Endothelial cell of umbilical vein (primary cell): ENCODE results near the gene RAD51B. TPM values are rescaled to one million over a fixed set of nuclear protein-coding genes. Genes with fewer than 3 reads are reported as not detected.

ENCODE experiments used
- BruUV-seq: library from RNA; stranded (reverse); fragments of 400-500 nt; replicated peaks from 2 replicates; lab custom pipeline; 2021; lab: Mats Ljungman, UMichigan
- CTCF ChIA-PET: fragments of 300-600, 350-600 bp; sonication (Branson Sonifier 250); formaldehyde crosslinking; loops from one replicate; lab custom pipeline; 2021; ENCODE audit warnings: antibody characterized with exemption, inconsistent platforms; lab: Charles Lee
- POLR2A ChIA-PET: fragments of 300-600, 350-600 bp; sonication (Branson Sonifier 250); formaldehyde crosslinking; loops from one replicate; lab custom pipeline; 2021; ENCODE audit warnings: antibody characterized with exemption, inconsistent platforms; lab: Charles Lee
- DNase-seq: peaks from one replicate; pipeline ENCODE4 v3.0.0-alpha.2; 2011; ENCODE audit warnings: low read depth, low spot score
- FAIRE-seq: peaks from 2 replicates; lab custom pipeline; 2011; peaks lifted over from hg19 to GRCh38; lab: Jason Lieb, UNC
- H2AFZ ChIP-seq: 2 replicates; pipeline ENCODE4 v1.6.0; 2012; ENCODE audit warnings: low read depth, low read length, control low read depth, inconsistent platforms
- H3K27ac ChIP-seq: 2 replicates; pipeline ENCODE4 v1.5.1; 2011; ENCODE audit warnings: low read depth, mild to moderate bottlenecking, control low read depth, low read length, moderate library complexity; ENCODE audit not compliant: insufficient read depth
- H3K27me3 ChIP-seq, 2 experiments: 2 replicates each; pipeline versions ENCODE4 v1.6.0 to v1.6.1; 2011; ENCODE audit warnings: low read length in 2 of 2, mixed read lengths in 1 of 2; ENCODE audit not compliant: control insufficient read depth in 2 of 2, insufficient read depth in 2 of 2
- H3K36me3 ChIP-seq, 2 experiments: 2 replicates in 1 of 2; 3 replicates in 1 of 2; pipeline ENCODE4 v1.5.1; 2011; ENCODE audit warnings: low read length in 2 of 2, mild to moderate bottlenecking in 1 of 2, moderate library complexity in 1 of 2; ENCODE audit not compliant: control insufficient read depth in 2 of 2, insufficient read depth in 2 of 2; ENCODE audit errors: extremely low read depth in 1 of 2
- H3K4me1 ChIP-seq: 3 replicates; pipeline ENCODE4 v1.5.1; 2011; ENCODE audit warnings: mild to moderate bottlenecking, low read length; ENCODE audit not compliant: control insufficient read depth, insufficient read depth; ENCODE audit errors: extremely low read depth
- H3K4me2 ChIP-seq: 2 replicates; pipeline ENCODE4 v1.6.1; 2011; ENCODE audit warnings: low read length, control low read depth, mixed read lengths; ENCODE audit not compliant: insufficient read depth
- H3K4me3 ChIP-seq, 3 experiments: fragments of 200-600 bp in 1 of 3; sonication (generic), shearing (Covaris generic) in 1 of 3; replicated peaks in 1 of 3; 2 replicates each; pipeline ENCODE4 v1.5.1; 2011 to 2016; ENCODE audit warnings: control low read depth in 3 of 3, low read length in 3 of 3, mild to moderate bottlenecking in 2 of 3, inconsistent platforms in 1 of 3, low read depth in 1 of 3, moderate library complexity in 1 of 3; ENCODE audit not compliant: insufficient read depth in 1 of 3
- H3K79me2 ChIP-seq: 2 replicates; pipeline ENCODE4 v1.6.0; 2012; ENCODE audit warnings: low read length, inconsistent platforms; ENCODE audit not compliant: control insufficient read depth, insufficient read depth
- H3K9ac ChIP-seq: replicated peaks from 2 replicates; pipeline ENCODE3; 2011; ENCODE audit warnings: low read length, control low read depth; ENCODE audit not compliant: insufficient read depth; ENCODE audit errors: extremely low read depth
- H3K9me1 ChIP-seq: replicated peaks from 3 replicates; pipeline ENCODE4 v1.6.0; 2011; ENCODE audit warnings: mild to moderate bottlenecking, low read length; ENCODE audit not compliant: control insufficient read depth, insufficient read depth; ENCODE audit errors: extremely low read depth
- H3K9me3 ChIP-seq: replicated peaks from 2 replicates; pipeline ENCODE4 v1.5.1; 2012; ENCODE audit warnings: low read length, inconsistent platforms; ENCODE audit not compliant: control insufficient read depth, insufficient read depth
- H4K20me1 ChIP-seq: replicated peaks from 2 replicates; pipeline ENCODE3; 2011; ENCODE audit warnings: mild to moderate bottlenecking, low read length; ENCODE audit not compliant: control insufficient read depth, insufficient read depth; ENCODE audit errors: extremely low read depth
- EZH2 ChIP-seq: IDR thresholded peaks from 2 replicates; pipeline ENCODE4 v1.6.1; 2012; ENCODE audit warnings: borderline replicate concordance, low read depth, mild to moderate bottlenecking, moderate library complexity, low read length, inconsistent platforms; ENCODE audit not compliant: severe bottlenecking
- FOS ChIP-seq: IDR thresholded peaks from 2 replicates; pipeline ENCODE4 v1.6.1; 2011; ENCODE audit warnings: mild to moderate bottlenecking, low read length, moderate library complexity, borderline replicate concordance; ENCODE audit not compliant: insufficient read depth
- GATA2 ChIP-seq: IDR thresholded peaks from 2 replicates; pipeline ENCODE4 v1.7.0; 2011; ENCODE audit warnings: low read depth, mild to moderate bottlenecking, moderate library complexity, mixed read lengths, low read length; ENCODE audit not compliant: insufficient read length, insufficient read depth
- JUN ChIP-seq: IDR thresholded peaks from 2 replicates; pipeline ENCODE4 v1.6.1; 2011; ENCODE audit warnings: borderline replicate concordance, low read depth; ENCODE audit not compliant: insufficient read length, insufficient read depth
- MAX ChIP-seq: IDR thresholded peaks from 2 replicates; pipeline ENCODE4 v1.6.1; 2011; ENCODE audit not compliant: insufficient read depth, insufficient read length
- MYC ChIP-seq: IDR thresholded peaks from one replicate; pipeline ENCODE4 v1.6.1; 2011; ENCODE audit warnings: mild to moderate bottlenecking, low read depth, low read length
- POLR2A ChIP-seq: IDR thresholded peaks from 2 replicates; pipeline ENCODE4 v1.6.1; 2012; ENCODE audit warnings: low read depth, mild to moderate bottlenecking, control low read depth, low read length
- POLR2AphosphoS5 ChIP-seq: IDR thresholded peaks from 2 replicates; pipeline ENCODE4 v1.6.1; 2012; ENCODE audit warnings: low read depth, mild to moderate bottlenecking, control low read depth, low read length, moderate library complexity; ENCODE audit not compliant: insufficient read depth
- dilution Hi-C: fragments of 300-500 bp; cut with MboI; formaldehyde crosslinking; loops from one replicate; pipeline ENCODE4 v1.15.0; 2019; ENCODE audit warnings: low sequenced_read_pairs; ENCODE audit not compliant: extremely low pct_ligation_motif_present
- intact Hi-C: fragments of 100-400 bp; cut with micrococcal nuclease; formaldehyde crosslinking; loops from one replicate; pipeline ENCODE4 v1.10.0; 2022
- polyA plus RNA-seq, 4 experiments: library from polyadenylated mRNA; depleted of rRNA in 3 of 4; stranded (reverse) in 3 of 4; unstranded in 1 of 4; fragments of >200 nt; gene quantifications; 2 replicates each; pipeline versions ENCODE4 v1.2.1 to v1.2.3, GENCODE V29; 2011 to 2012; ENCODE audit warnings: missing spikeins in 1 of 4
- total RNA-seq: library from RNA; stranded (reverse); gene quantifications from 2 replicates; pipeline ENCODE4 v1.2.3, GENCODE V29; 2021
- TF ChIP-seq, protein P1 (sequence below), 2 donors: IDR thresholded peaks; 1 replicate in 1 of 2; 2 replicates in 1 of 2; pipeline ENCODE4 v1.5.1; 2011; ENCODE audit warnings: low read length in 2 of 2, mild to moderate bottlenecking in 2 of 2, moderate library complexity in 2 of 2, control low read depth in 1 of 2, inconsistent platforms in 1 of 2, low read depth in 1 of 2; ENCODE audit not compliant: insufficient read depth in 1 of 2; ENCODE audit errors: extremely low read depth in 1 of 2

RAD51B gene
- total and polyA plus RNA-seq, 2 donors (not counting 3 experiments of a cell fraction or from before 2014, with no cell fraction given) = 3.9 to 19.0 TPM

- peak overlapping the region; percentile 82 for H3K27ac ChIP-seq
- intact Hi-C loops = loop anchor here (1.0 to 2.0 kb wide), 4 partner anchors 49 to 189 kb away; no protein-coding TSS in a partner anchor
Observed at GRCh38 chr14:68599896-68600610, 780.5 kb downstream of the RAD51B start.

More at GRCh38 chr14:68599896-68600610, 780.5 kb downstream of the RAD51B start:
- Histone ChIP-seq H3K9me3 (no peaks in the 10 kb centered on the region), H3K79me2 (no peaks in the 10 kb centered on the region), H3K36me3 (no peaks in the 10 kb centered on the region), H3K4me1 (peaks cover 24% of the 10 kb centered on the region), H3K9ac (no peak overlapping the region), H3K9me1 (no peaks in the 10 kb centered on the region), H4K20me1 (no peaks in the 10 kb centered on the region), H2AFZ (no peak overlapping the region), H3K4me2 (no peak overlapping the region), H3K4me3 (no peak overlapping the region), H3K27me3 (no peaks in the 10 kb centered on the region)
- TF ChIP-seq EZH2 (no peak), POLR2AphosphoS5 (no peak), MYC (no peak), GATA2 (no peak), POLR2A (no peak), FOS (no peak), JUN (no peak), MAX (no peak)
- TF ChIP-seq, protein P1, sequence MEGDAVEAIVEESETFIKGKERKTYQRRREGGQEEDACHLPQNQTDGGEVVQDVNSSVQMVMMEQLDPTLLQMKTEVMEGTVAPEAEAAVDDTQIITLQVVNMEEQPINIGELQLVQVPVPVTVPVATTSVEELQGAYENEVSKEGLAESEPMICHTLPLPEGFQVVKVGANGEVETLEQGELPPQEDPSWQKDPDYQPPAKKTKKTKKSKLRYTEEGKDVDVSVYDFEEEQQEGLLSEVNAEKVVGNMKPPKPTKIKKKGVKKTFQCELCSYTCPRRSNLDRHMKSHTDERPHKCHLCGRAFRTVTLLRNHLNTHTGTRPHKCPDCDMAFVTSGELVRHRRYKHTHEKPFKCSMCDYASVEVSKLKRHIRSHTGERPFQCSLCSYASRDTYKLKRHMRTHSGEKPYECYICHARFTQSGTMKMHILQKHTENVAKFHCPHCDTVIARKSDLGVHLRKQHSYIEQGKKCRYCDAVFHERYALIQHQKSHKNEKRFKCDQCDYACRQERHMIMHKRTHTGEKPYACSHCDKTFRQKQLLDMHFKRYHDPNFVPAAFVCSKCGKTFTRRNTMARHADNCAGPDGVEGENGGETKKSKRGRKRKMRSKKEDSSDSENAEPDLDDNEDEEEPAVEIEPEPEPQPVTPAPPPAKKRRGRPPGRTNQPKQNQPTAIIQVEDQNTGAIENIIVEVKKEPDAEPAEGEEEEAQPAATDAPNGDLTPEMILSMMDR (IDR thresholded peaks at IDR 0.05; ENCODE audit: extremely low read depth in 1 of 2, insufficient read depth in 1 of 2, low read depth in 1 of 2, low read length in 2 of 2) = no peak
- dilution Hi-C loops = no loop called here
- BruUV-seq = no TSS peak
- no peak for DNase-seq
- CTCF ChIA-PET = interaction anchor here (1.6 kb wide), 1 partner anchor 190 kb away, joined by 5 read pairs; no protein-coding TSS in a partner anchor
- POLR2A ChIA-PET = no interaction called here
- FAIRE-seq = no peak
